Measurements from ENCODE around the gene LYPD6B.

DNA sequence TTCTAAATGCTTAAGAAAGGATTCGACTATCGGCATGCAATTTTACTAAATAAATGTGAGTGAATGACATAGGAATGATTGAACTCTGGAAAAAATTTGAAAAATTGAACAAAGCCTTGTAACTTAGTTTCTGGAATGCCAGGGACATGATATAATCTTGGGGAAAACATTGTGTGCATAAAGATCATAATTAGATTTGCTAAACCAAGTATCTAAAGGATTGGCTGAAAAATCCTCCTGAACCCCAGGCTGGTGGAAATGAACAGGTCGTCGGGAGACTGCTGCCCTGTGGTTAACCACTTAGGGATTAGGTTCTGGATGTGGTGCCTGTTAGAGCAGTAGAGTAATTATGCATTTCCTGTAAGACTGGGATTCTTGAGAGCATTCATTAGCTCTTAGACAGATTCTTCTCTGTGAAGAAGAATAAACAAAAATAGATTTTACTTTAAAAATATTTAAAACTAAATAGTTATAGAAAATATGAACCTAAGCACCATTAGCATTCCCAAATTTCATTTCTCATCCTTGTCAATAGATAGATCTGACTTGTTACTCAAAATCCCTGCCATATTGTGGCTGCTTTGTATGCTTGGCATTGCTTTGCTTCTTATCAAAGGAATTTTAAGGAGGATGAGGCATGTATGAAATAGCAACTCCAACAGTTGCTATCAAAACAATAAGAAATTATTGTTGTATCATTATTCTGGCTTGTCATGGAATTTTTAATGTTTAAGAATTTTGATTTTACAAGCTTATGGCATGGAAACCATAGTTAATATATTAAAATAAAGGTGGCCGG, 55.9 kb downstream of the LYPD6B start:
- no peak for TF ChIP-seq POLR2A (IDR thresholded peaks at IDR 0.05)
- TF ChIP-seq, protein P1, sequence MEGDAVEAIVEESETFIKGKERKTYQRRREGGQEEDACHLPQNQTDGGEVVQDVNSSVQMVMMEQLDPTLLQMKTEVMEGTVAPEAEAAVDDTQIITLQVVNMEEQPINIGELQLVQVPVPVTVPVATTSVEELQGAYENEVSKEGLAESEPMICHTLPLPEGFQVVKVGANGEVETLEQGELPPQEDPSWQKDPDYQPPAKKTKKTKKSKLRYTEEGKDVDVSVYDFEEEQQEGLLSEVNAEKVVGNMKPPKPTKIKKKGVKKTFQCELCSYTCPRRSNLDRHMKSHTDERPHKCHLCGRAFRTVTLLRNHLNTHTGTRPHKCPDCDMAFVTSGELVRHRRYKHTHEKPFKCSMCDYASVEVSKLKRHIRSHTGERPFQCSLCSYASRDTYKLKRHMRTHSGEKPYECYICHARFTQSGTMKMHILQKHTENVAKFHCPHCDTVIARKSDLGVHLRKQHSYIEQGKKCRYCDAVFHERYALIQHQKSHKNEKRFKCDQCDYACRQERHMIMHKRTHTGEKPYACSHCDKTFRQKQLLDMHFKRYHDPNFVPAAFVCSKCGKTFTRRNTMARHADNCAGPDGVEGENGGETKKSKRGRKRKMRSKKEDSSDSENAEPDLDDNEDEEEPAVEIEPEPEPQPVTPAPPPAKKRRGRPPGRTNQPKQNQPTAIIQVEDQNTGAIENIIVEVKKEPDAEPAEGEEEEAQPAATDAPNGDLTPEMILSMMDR (IDR thresholded peaks at IDR 0.05): no peak

Data from body of pancreas (tissue), 4 donors.